ENCODE data around the gene ZKSCAN5.
"Not testable (repeated sequence)": the region's sequence is repeated elsewhere in the genome, so short reads cannot be mapped to it uniquely, and the experiment has no call there.

Gene ZKSCAN5

DNA sequence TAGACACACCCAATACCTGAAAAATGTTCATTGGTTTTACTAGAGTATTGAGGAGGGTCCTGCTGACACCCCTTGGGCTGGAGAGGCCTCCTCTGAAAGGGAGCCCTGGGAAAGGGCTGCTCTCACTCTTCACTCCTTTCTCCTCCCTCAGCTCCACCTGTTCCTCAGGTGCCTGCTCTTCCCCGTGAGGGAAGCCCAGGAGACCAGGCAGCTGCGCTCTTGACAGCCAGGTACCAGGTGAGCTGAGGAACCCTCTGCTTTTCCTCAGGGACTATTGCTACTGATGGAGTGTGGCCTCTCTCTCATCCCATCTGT, 57.2 kb downstream of the ZKSCAN5 start:
- TF ChIP-seq, protein P1, sequence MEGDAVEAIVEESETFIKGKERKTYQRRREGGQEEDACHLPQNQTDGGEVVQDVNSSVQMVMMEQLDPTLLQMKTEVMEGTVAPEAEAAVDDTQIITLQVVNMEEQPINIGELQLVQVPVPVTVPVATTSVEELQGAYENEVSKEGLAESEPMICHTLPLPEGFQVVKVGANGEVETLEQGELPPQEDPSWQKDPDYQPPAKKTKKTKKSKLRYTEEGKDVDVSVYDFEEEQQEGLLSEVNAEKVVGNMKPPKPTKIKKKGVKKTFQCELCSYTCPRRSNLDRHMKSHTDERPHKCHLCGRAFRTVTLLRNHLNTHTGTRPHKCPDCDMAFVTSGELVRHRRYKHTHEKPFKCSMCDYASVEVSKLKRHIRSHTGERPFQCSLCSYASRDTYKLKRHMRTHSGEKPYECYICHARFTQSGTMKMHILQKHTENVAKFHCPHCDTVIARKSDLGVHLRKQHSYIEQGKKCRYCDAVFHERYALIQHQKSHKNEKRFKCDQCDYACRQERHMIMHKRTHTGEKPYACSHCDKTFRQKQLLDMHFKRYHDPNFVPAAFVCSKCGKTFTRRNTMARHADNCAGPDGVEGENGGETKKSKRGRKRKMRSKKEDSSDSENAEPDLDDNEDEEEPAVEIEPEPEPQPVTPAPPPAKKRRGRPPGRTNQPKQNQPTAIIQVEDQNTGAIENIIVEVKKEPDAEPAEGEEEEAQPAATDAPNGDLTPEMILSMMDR (IDR thresholded peaks at IDR 0.05) = no peak
- no peak for TF ChIP-seq ZFX (IDR thresholded peaks at IDR 0.05; ENCODE audit: borderline replicate concordance)
- H3K27ac ChIP-seq = no peak overlapping the region

DNA sequence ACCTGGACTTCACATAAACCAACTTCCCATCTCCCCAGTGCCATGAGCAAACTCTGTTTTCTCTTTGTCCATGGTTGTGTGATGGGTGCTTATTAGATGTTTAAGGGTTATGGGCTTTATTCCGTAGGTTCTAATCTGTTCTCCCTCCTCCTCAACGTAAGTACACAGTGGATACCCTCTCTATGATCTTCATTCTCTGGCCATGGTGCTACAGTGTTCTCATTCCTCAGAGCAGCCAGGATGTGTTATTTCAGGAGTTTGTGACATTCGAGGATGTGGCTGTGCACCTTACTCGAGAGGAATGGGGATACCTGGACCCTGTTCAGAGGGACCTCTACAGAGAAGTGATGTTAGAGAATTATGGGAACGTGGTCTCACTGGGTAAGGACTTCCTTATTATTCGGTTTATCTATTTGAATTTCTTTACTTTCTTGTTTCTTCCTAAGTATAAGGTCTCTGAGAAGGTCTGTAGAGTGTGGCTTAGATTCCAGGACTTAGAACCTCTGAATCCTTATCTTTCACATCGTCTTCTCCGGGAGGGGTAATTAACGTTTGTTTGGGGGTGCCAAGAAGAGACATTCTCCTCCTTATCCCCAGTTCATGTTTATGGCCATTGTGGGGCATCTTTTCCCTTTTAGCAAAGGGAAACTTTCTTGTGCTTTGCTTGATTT, 57.8 kb downstream of the ZKSCAN5 start:
- no peak for TF ChIP-seq ZFX (IDR thresholded peaks at IDR 0.05; ENCODE audit: borderline replicate concordance)
- TF ChIP-seq, protein P1 (IDR thresholded peaks at IDR 0.05) = no peak
- H3K27ac ChIP-seq = no peak overlapping the region

DNA sequence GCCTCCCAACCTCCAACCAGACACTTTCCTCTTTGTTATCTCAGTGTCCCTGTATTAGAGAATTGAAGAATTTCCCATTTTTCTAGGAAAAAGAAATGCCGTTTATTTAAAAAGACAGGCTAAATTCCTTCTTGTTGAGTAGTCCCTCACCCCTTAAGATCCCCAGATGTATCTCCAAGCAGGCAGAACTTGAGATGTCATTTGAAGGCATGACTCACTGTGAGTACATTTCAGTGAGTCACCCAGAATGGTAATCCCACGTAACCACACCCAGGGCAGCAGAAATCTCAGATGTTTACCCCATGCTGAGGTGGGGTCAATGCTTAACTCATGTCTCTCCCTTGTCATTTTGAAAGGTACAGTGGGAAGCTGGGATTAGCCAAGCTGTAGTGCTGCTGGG, 58.4 kb downstream of the ZKSCAN5 start:
- TF ChIP-seq ZFX (IDR thresholded peaks at IDR 0.05; ENCODE audit: borderline replicate concordance) = no peak
- TF ChIP-seq, protein P1 (IDR thresholded peaks at IDR 0.05) = no peak
- no peak overlapping the region for H3K27ac ChIP-seq

DNA sequence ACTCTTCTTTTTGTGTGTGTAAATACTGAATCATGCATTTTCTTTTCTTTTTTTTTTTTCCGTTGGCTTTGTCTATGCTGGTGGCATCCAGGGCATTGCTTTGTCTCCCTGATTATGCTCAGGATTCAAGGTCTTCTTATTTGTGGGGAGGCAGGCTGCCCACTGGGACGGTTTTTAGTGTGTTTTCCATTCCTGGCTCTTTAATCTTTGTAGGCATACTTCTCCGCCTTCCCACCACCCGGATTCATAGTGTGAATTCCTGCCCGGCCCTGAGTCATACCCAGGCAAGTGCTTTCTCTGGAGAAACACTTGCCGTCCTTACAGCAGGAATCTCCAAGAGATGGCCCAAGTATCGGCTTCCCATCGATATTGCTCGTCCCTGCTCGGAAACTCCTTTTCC, 59.2 kb downstream of the ZKSCAN5 start:
- no peak overlapping the region for H3K27ac ChIP-seq
- TF ChIP-seq ZFX (IDR thresholded peaks at IDR 0.05; ENCODE audit: borderline replicate concordance) = no peak
- TF ChIP-seq, protein P1 (IDR thresholded peaks at IDR 0.05) = no peak

DNA sequence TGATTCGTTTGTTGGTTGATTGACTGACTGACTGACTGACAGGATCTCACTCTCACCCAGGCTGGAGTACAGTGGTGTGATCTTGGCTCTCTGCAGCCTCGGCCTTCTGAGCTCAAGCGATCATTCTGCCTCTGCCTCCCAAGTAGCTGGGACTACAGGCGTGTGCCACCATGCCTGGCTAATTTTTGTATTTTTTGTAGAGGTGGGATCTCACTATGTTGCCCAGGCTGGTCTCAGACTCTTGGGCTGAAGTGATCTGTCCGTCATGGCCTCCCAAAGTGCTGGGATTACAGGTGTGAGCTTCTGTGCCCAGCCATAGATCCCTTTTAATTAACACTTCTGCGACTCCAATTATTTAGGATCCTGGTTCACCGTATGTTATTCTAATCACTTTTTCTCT, 64.3 kb downstream of the ZKSCAN5 start:
- not testable (repeated sequence) for H3K27ac ChIP-seq

DNA sequence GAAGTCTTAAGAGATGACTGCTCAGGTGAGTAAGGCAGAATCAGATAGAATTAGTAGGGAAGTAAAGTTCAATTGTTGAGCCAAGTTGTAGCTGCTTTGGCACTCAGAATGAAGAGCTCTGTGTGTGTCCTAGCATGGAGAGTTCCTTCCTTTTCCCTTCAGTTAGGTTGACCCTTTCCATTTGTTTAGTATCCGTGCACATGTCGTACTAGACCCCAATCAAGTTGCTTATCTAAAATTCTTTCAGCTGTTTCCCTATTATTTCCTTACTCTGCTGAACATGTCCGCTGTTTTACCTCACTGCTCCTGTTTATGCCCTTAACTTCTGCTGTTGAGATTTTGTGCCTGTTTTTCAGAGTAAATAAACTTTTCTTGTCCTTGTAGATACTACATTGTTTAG, 67.3 kb downstream of the ZKSCAN5 start:
- no peak overlapping the region for H3K27ac ChIP-seq
- no peak for TF ChIP-seq ZFX (IDR thresholded peaks at IDR 0.05; ENCODE audit: borderline replicate concordance)
- TF ChIP-seq, protein P1 (IDR thresholded peaks at IDR 0.05) = no peak

DNA sequence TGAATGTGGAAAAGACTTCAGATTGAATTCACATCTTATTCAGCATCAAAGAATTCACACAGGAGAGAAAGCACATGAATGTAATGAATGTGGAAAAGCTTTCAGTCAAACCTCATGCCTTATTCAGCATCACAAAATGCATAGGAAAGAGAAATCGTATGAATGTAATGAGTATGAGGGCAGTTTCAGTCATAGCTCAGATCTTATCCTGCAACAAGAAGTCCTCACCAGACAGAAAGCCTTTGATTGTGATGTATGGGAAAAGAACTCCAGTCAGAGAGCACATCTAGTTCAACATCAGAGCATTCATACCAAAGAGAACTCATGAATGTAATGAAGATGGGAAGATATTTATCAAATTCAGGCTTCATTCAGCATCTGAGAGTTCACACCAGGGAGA, 68.8 kb downstream of the ZKSCAN5 start:
- TF ChIP-seq, protein P1 (IDR thresholded peaks at IDR 0.05) = no peak
- no peak for TF ChIP-seq ZFX (IDR thresholded peaks at IDR 0.05; ENCODE audit: borderline replicate concordance)
- no peak overlapping the region for H3K27ac ChIP-seq

DNA sequence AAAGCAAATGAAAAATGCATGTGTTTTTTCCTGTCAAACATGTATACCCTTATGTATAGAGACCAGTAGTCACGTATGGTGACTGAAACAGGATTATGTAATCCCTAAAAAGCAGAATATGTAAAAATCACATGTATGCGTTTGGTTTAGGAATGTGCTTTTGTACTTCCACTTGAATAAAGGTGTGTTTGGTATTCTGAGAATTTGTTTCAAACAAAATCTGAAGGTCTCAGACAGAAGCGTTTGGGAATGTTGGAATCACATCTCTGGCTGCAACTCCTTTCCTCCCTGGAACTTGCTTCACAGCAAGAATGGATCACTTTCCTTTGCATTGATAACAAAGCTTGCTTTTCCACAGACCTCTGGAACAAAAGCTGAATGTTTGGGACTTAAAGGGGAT, 71.8 kb downstream of the ZKSCAN5 start:
- TF ChIP-seq ZFX (IDR thresholded peaks at IDR 0.05; ENCODE audit: borderline replicate concordance) = no peak
- TF ChIP-seq, protein P1 (IDR thresholded peaks at IDR 0.05) = no peak
- H3K27ac ChIP-seq = no peak overlapping the region

All from 22Rv1 (cell line).